ENCODE data around the gene APBA2.

DNA sequence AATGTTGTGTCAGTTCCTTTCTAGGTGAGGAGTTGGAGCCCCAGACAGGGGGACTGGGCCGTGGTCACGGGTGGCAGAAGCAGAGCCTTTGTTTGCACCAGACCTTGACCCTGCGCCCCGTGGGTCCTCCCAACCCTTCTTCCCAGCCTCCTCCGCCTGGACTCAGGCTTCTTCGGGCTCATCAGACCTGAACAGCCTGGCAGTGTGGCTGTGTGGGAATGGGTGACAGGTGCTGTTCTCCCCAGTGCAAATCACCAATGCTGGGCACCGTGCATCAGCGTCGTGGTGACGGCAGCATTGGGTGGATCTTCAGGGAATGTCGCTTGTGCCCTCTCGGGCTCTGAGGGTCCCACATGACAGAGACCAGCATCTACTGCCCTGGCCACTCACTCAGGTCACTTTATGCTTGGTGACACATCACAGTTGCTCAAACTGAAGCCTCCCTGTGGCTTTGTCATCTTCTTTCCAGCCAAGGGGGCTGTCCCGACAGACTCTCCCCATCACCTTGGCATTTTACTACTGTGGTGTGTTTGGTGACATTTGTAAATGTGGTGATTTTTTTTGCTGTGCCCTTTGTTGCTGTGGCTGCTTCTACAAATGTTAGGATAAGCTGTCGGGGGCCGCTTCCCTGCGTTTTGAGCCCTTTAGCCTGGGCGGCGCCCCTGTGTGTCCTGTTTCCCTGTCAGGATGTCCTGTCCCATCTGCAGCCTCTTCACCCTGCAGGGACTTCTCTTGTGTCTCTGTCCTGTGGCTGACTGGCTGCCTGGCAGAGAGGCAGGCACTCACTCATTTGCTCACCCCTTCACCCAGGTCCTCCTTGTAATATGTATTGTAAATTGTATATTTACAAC lies 14.5 kb downstream of the APBA2 start:
- TF ChIP-seq, protein P1, sequence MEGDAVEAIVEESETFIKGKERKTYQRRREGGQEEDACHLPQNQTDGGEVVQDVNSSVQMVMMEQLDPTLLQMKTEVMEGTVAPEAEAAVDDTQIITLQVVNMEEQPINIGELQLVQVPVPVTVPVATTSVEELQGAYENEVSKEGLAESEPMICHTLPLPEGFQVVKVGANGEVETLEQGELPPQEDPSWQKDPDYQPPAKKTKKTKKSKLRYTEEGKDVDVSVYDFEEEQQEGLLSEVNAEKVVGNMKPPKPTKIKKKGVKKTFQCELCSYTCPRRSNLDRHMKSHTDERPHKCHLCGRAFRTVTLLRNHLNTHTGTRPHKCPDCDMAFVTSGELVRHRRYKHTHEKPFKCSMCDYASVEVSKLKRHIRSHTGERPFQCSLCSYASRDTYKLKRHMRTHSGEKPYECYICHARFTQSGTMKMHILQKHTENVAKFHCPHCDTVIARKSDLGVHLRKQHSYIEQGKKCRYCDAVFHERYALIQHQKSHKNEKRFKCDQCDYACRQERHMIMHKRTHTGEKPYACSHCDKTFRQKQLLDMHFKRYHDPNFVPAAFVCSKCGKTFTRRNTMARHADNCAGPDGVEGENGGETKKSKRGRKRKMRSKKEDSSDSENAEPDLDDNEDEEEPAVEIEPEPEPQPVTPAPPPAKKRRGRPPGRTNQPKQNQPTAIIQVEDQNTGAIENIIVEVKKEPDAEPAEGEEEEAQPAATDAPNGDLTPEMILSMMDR (IDR thresholded peaks at IDR 0.05) = no peak
- TF ChIP-seq EP300 (IDR thresholded peaks at IDR 0.05) = no peak

Data from stomach (tissue), 4 donors.